SK-N-SH treated with all-trans-retinoic acid at 6 μM for 48 hours (cell line): ENCODE data around the gene MPPED2.

Source experiments
- ARNTL ChIP-seq: fragments of 450-650 bp; formaldehyde crosslinking; IDR thresholded peaks from 2 replicates; pipeline ENCODE4 v1.5.0; 2020; ENCODE audit warnings: low read depth, mild to moderate bottlenecking, moderate library complexity, borderline replicate concordance
- ESRRG ChIP-seq: fragments of 250-450 bp; sonication (Bioruptor Pico); IDR thresholded peaks from 2 replicates; pipeline ENCODE4 v1.6.1; 2021; ENCODE audit warnings: mild to moderate bottlenecking
- ISL1 ChIP-seq: fragments of 250-450 bp; sonication (Bioruptor Pico); IDR thresholded peaks from 2 replicates; pipeline ENCODE4 v2.1.2; 2022; ENCODE audit warnings: mild to moderate bottlenecking, moderate library complexity
- RARB ChIP-seq: fragments of 250-450 bp; sonication (Bioruptor Pico); IDR thresholded peaks from 2 replicates; pipeline ENCODE4 v1.8.0; 2021; ENCODE audit warnings: mild to moderate bottlenecking, moderate library complexity
- ZC3H10 ChIP-seq: fragments of 250-450 bp; sonication (Bioruptor Pico); IDR thresholded peaks from 2 replicates; pipeline ENCODE4 v1.5.1; 2021; ENCODE audit warnings: mild to moderate bottlenecking, moderate library complexity
- ZFP3 ChIP-seq: fragments of 250-450 bp; sonication (Bioruptor Pico); IDR thresholded peaks from 2 replicates; pipeline ENCODE4 v1.5.0; 2020; ENCODE audit warnings: mild to moderate bottlenecking, moderate library complexity
- ZFP30 ChIP-seq: fragments of 450-650 bp; formaldehyde crosslinking; IDR thresholded peaks from 2 replicates; pipeline ENCODE4 v1.5.0; 2022; ENCODE audit warnings: mild to moderate bottlenecking, moderate library complexity
- TF ChIP-seq, protein P1 (sequence below): fragments of 250-450 bp; sonication (Bioruptor Pico); IDR thresholded peaks from 2 replicates; pipeline ENCODE4 v1.5.1; 2020; ENCODE audit warnings: low read depth, mild to moderate bottlenecking, moderate library complexity
- TF ChIP-seq, protein P2 (sequence below): fragments of 250-450 bp; sonication (Bioruptor Pico); IDR thresholded peaks from 2 replicates; pipeline ENCODE4 v1.5.0; 2020; ENCODE audit warnings: mild to moderate bottlenecking, moderate library complexity
- TF ChIP-seq, protein P3 (sequence below): fragments of 250-450 bp; sonication (Bioruptor Pico); IDR thresholded peaks from 2 replicates; pipeline ENCODE4 v1.8.0; 2020; ENCODE audit warnings: mild to moderate bottlenecking, moderate library complexity, borderline replicate concordance

DNA sequence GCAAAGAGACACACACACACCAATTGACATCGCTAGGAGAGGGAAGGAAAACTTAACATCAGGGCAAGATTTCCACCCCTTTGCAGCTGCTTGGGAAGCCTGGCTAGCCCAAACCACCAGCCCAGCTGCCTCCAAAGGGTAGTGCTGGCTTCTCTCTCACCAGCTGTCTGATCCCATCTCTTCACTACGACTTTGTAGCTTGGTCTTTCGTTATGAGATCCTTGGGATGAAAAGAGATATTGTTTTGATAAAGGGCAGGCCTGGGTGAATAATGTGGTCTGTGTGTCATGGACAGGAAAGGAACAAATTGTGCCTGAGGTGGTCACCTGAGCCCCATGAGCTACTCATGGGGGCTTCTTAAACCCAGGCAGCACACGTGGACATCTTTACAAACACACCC, 161.3 kb downstream of the MPPED2 start:
- TF ChIP-seq ZFP30 (CRISPR knock-in tag) (no peak), RARB (CRISPR knock-in tag) (no peak), ZFP3 (CRISPR knock-in tag) (no peak), ISL1 (CRISPR knock-in tag) (no peak), ESRRG (no peak), ZC3H10 (CRISPR knock-in tag) (no peak), ARNTL (CRISPR knock-in tag) (no peak)
- TF ChIP-seq, protein P1, sequence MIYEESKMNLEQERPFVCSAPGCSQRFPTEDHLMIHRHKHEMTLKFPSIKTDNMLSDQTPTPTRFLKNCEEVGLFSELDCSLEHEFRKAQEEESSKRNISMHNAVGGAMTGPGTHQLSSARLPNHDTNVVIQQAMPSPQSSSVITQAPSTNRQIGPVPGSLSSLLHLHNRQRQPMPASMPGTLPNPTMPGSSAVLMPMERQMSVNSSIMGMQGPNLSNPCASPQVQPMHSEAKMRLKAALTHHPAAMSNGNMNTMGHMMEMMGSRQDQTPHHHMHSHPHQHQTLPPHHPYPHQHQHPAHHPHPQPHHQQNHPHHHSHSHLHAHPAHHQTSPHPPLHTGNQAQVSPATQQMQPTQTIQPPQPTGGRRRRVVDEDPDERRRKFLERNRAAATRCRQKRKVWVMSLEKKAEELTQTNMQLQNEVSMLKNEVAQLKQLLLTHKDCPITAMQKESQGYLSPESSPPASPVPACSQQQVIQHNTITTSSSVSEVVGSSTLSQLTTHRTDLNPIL, result no peak
- TF ChIP-seq, protein P2, sequence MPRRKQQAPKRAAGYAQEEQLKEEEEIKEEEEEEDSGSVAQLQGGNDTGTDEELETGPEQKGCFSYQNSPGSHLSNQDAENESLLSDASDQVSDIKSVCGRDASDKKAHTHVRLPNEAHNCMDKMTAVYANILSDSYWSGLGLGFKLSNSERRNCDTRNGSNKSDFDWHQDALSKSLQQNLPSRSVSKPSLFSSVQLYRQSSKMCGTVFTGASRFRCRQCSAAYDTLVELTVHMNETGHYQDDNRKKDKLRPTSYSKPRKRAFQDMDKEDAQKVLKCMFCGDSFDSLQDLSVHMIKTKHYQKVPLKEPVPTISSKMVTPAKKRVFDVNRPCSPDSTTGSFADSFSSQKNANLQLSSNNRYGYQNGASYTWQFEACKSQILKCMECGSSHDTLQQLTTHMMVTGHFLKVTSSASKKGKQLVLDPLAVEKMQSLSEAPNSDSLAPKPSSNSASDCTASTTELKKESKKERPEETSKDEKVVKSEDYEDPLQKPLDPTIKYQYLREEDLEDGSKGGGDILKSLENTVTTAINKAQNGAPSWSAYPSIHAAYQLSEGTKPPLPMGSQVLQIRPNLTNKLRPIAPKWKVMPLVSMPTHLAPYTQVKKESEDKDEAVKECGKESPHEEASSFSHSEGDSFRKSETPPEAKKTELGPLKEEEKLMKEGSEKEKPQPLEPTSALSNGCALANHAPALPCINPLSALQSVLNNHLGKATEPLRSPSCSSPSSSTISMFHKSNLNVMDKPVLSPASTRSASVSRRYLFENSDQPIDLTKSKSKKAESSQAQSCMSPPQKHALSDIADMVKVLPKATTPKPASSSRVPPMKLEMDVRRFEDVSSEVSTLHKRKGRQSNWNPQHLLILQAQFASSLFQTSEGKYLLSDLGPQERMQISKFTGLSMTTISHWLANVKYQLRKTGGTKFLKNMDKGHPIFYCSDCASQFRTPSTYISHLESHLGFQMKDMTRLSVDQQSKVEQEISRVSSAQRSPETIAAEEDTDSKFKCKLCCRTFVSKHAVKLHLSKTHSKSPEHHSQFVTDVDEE (CRISPR knock-in tag), result no peak
- TF ChIP-seq, protein P3, sequence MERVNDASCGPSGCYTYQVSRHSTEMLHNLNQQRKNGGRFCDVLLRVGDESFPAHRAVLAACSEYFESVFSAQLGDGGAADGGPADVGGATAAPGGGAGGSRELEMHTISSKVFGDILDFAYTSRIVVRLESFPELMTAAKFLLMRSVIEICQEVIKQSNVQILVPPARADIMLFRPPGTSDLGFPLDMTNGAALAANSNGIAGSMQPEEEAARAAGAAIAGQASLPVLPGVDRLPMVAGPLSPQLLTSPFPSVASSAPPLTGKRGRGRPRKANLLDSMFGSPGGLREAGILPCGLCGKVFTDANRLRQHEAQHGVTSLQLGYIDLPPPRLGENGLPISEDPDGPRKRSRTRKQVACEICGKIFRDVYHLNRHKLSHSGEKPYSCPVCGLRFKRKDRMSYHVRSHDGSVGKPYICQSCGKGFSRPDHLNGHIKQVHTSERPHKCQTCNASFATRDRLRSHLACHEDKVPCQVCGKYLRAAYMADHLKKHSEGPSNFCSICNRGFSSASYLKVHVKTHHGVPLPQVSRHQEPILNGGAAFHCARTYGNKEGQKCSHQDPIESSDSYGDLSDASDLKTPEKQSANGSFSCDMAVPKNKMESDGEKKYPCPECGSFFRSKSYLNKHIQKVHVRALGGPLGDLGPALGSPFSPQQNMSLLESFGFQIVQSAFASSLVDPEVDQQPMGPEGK, result no peak
